Measurements from ENCODE around the gene KANK2.
"Not testable (repeated sequence)": the region's sequence is repeated elsewhere in the genome, so short reads cannot be mapped to it uniquely, and the experiment has no call there.

KANK2 gene

DNA sequence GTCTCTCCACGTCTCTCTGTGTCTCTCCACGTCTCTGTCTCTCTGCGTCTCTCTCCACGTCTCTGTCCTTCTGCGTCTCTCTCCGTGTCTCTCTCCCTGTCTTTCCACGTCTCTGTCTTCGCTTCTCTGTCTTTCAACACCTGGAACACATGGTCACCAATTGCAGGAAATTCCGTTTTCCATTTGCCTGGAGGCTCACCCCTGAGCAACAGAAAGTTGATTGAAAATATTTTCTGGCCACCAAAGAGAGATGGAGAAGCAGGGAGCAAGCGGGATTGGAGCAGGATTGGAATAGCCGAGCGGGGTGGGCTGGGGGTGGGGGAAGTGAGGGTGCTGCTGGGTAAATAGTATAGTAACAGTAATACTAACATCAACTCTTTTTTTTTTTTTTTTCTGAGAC lies 1.7 kb downstream of the KANK2 start:
- DNase-seq = no peak

DNA sequence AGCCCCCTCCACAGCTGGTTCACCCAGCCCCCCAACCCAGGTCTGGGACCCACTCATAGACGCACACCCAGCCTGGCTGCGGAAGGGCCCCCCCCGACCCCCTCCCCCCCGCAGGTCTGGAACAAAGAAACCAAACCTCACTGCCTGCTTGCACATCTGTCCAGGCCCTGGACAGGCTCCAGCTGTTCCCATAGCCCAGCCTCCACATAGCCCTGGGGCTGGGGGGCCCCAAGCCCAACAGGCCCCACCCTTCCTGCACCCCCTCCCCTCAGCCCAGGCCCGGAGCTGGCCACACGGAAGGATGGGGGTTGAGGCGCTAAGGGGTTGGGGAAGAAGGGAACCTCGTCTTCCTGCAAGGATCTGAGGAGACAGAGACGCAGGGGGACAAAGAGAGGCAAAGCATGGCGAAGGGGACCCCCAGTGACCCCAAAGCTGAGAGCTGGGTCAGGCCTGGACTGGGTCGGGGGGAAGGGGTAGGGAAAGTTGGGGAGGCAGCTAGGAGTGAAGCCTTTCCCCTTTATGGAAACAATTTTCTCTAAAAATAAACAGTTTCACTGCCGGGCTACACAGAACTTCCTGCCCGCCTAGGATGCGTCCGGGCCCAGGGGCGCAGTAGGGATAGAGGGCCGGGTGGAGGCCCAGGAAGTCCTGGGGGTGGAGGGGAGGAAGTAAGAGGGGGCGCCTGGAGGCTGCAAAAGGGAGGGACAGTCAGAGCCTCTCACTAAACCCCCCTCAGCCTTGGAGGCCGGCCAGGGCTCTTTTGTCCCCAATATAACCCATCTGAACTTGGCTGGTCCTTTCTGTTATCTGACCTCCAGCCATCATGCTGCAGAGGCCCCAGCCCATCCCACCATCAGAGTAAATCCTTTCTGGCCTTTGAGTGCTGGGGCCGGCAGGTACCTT lies 2.4 kb downstream of the KANK2 start:
- no peak for DNase-seq

DNA sequence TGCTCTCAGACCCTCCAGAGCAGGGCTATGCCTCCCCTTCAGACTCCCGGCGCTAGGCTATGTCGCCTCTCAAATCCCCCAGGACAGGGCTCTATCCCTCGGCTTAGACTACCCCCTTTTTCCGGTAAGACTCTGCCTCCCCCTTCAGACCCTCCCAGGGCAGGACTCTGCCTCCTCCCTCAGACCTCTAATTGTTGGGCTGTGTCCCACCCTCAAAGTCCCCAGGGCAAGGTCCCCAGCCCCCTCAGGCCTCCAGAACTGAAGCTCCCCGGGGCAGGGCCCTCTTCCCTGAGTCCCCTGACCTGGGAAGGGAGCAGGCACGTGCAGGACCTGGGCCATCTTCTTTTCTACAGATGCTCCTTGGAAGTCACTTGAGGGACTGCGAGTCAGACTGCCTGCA lies 3.2 kb downstream of the KANK2 start:
- no peak for DNase-seq

DNA sequence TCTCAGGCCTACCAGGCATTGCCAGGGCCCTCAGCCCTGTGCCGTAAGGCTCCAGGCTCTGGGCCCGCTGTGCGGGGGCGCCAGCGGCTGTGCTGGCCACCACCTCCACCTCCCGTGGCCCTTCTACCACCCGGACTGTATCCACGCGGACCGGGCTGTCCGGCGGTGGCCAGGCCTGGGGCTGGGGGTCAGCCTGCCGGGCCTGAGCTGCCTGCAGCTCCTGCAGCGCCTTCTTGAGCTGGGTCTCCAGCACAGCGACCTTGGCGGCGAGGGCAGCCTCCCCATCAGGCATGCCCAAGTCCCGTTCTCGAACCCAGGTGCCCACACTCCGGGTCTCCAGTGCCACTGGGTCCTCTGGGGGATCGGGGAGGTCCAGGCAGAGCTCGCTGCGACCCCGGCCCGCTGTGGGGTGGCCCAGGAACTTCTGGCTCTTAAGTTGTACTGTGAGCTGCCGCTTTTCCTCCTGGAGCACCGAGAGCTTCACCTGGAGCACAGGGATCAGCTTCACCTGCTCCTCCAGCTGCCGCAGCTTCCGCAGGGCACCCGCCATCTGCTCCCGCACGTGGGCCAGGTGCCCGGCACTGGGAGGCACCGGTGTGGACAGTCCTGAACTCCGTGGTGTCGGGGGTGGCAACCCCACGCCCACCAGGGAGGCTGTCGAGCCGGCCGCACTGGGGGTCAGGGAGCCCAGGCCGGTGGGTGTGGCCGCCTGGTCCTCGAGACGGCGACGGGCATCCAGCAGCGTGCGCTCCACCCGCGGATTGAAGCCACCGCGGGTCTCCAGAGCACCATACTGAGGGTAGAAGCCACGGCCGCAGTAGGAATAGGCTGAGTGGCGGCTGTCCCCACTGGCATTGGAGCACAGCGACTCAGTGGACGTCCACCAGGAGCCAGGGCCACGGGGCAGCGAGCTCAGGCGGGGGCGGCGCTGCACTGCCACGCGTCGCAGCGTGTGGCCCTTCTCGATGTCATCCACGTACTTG lies 4.1 kb downstream of the KANK2 start:
- DNase-seq = no peak

DNA sequence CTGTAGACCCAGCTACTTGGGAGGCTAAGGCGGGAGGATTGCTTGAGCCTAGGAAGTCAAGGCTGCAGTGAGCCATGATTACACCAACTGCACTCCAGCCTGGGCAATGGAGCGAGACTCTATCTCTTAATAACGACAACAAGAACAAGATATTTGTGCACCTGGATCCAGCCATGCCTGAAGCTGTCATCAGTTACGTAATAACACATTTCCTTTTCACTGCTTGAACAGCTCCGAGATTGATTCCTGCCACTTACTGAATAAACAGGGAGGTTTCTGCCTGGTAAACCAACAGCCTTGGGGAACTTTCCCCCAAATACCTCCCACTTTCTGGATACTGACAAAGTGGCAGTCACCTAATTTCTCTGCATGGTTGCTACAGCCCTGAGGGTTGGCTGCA lies 5.4 kb downstream of the KANK2 start:
- no peak for DNase-seq

DNA sequence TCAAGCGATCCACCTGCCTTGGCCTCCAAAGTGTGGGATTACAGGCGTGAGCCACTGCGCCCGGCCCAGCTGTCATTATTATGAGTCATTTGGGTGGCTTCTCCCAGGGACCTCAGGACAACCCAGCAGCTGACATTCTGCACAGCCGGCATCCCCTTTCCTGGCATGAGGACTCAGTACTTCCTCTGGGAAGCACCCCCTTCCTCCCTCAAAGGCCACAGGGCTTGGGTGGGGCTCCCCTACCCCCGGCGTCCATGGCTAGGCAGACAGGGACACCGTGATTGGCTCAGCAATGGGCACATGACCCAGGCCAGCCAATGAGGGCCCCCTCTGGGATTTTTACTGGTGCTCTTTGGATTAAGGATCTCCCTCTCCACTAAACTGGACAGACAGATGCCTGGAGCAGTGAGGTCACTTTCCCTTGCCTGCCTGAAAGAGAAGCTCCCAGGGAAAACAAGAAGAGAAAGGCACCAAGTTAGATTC lies 6.0 kb downstream of the KANK2 start:
- DNase-seq = no peak

DNA sequence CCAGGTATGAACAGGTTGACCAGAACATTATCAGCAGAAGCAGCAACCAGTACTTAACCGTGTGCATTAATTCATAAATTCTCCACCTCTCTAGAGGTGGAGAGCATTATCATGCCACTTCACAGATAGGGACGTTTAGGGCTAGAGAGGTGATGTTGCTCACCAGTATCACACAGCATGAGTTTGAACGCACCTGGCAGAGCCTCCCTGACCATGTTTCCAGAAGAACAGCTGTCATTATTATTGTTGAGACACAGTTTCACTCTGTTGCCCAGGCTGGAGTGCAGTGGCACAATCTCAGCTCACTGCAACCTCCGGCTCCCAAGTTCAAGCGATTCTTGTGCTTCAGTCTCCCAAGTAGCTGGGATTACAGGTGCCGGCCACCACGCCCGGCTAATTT lies 6.8 kb downstream of the KANK2 start:
- no peak for DNase-seq

DNA sequence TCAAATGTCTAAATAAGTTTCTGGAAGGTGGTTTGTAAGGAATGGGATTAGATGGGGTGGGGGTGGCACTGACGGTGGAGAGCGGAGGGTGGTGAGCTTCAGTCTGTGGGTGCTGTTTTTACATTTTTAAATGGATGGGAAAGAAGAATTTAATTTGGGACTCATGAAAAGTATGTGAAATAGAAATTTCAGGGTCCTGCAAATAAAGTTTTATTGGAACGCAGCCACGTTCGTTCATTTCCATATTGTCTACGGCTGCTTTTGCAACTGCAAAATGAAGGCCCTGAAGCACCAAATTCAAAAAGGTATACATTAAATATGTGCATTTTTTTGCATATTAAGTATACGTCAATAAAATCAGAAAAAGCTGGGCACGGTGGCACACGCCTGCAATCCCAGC lies 9.9 kb downstream of the KANK2 start:
- no peak for DNase-seq

DNA sequence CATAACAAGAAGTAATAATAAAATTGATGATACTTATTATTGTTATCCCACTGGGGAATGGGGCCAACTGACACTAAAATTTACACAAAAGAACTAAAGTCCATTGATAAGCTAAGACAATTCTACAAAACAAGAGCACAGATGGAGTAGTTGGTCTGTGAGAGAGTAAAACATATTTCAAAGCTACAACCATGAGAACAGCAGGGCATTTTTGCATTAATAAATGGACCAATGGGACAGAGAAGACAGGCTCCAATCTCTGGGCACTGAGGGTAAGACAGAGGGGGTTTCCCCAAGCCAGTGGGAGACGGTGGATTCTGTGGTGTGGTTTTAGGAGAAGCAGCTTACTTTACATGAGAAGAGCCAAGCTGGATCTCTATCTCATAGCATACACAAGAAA lies 14.4 kb downstream of the KANK2 start:
- DNase-seq = no peak

DNA sequence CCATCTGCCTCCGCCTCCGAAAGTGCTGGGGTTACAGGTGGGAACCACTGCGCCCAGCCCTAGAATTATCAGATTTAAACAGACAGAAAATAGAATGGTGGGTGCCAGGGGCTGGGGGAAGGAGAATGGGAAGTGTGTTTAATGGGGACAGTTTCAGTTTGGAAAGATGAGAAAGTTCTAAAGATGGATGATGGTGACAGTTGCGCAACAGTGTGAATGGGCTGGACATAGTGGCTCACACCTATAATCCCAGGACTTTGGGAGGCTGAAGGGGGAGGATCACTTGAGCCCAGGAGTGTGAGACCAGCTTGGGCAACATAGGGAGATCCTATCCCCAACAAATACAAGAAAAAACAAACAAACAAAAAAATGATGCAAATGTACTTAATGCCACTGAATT lies 15.9 kb downstream of the KANK2 start:
- DNase-seq = no peak

DNA sequence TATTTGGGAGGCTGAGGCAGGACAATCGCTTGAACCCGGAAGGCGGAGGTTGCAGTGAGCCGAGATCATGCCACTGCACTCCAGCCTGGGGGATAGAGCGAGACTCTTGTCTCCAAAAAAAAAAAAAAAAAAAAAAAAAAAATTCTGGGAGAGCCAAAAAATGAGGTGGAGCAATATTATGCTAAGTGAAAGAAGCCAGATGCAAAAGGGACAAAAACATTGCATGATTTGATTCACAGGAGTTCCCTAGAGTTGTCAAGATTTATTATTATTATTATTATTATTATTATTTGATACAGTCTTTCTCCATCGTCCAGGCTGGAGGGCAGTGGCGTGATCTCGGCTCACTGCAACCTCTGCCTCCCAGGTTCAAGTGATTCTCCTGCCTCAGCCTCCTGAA lies 16.4 kb downstream of the KANK2 start:
- not testable (repeated sequence) for DNase-seq

DNA sequence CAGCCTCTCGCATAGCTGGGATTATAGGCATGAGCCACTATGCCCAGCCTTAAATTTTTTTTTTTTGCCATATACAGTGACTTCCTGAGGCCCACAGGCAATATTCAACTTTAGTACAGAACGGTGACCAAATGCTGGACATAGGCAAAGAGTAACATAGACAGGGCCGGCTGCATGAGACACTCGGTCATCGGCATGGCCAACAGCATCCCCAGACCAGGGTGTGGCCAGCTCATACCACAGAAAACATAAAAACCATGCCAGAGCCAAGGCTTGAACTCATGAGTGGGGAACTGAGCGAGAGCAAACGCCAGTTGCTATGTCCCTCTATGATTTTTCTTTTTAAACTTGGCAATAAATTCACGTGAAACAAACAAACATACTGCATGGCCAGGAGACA lies 17.0 kb downstream of the KANK2 start:
- DNase-seq = no peak

DNA sequence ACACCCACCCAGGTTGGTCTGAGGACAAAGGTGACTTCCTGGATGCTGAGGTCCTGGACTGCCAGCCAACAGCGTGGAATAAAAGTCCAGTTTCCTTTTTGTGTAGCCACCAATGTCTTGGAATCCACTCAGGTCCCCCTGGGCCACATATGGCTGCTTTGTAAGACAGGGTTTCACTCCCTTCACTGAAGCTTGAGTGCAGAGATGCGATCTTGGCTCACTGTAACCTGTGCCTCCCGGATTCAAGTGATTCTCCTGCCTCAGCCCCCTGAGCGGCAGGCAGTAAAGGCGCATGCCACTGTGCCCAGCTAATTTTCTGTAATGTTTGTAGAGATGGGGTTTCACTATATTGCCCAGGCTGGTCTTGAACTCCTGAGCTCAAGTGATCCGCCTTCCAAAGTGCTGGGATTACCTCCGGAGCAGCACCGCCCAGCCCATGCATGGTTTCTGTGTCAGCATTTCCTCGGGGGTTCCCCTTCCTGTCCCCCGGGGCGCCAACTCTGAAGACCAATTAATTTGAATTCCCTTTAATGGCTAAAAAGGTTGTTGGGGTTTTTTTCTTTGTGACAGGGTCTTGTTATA lies 17.5 kb downstream of the KANK2 start:
- no peak for DNase-seq

DNA sequence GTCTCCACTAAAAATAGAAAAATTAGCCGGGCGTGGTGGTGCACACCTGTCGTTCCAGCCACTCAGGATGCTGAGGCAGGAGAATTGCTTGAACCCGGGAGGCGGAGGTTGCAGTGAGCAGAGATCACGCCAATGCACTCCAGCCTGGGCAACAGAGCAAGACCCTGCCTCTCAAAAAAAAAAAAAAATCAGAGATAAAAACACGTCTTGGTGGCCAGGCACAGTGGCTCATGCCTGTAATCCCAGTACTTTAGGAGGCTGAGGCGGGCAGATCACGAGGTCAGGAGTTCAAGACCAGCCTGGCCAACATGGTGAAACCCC lies 18.2 kb downstream of the KANK2 start:
- not testable (repeated sequence) for DNase-seq

DNA sequence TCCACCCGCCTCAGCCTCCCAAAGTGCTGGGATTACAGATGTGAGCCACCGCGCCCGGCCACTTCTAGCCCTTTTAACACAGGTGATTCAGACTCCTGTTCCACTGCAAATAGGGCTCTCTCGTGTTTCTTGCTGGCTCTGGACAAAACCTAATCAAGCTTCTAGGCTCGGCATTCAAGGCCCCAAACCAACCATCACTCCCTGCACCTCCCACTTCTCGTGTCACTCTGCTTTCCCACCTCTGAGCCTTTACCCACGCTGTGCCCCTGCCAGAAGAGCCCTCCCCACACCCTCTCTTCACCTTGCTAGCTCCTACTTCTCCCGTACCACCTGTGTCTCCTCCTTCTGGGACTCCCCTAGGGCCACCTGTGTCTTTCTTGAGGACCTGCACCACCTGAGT lies 19.8 kb downstream of the KANK2 start:
- no peak for DNase-seq

DNA sequence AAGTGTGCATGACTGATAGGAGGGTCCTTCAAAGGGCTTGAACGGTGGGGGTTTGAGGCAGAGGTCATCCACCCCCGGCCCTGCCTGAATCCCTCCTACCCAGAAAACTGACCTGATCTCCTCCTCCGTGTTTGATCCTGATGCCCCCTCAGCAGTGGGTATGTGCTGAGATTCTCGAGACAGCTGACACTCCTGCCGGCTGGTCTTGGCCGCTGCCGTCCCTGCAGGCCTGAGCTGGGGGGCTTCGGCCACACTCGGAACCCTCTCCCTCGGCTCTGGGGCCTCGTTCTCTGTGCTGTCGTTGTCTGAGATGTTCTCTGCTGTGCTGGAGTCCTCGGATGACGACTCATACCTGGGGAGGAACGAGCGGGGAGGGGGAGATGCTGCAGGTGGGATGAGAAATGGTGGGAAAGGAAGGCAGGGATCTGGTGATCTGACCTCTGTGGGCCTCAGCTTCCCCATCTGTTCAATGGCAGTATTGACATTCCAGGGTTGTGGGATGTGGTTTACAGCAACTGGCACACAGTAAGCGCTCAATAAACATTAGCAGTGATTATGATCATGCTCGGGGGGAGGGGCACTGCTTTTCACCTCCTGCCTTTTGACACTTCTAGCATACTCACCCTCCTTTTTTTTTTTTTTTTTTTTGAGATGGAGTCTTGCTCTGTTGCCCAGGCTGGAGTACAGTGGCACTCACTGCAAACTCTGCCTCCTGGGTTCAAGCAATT lies 20.7 kb downstream of the KANK2 start:
- DNase-seq = no peak

DNA sequence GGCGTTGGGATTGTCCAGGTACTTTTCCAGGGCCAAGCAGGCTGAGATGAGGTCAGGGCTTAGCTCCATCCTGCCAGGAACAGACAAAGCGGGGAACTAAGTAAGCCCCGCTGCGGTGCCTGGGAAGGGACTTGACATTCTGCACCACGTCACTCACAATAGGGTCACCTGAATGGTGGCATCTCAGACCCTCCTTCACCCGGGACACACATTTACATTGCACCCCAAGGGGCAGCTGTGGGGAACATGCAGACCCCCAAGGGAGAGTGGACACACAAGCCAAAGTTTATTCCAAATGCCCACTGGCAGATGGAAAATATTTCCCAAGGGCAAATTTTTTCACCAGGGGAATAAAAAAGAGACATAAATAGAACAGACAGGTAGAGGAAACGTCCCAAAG lies 21.4 kb downstream of the KANK2 start:
- DNase-seq = no peak

DNA sequence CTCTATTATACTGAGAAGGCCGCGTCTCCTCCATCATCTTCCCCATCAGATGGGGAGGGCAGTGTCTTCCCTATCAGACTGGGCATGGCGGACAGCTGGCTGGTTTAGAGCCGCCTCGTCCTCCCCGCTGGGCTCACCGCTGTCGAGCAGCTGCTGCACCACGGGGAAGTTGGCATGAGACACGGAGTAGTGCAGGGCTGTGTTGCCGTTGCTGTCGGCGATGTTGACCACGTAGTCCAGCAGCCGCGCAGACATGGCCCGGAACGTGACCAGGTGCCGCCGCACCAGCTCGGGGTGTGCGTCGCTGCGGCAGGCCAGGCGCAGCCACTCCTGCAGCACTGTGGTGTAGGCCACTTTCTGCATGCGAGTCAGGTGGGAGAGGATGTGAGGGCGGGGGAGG lies 23.0 kb downstream of the KANK2 start:
- DNase-seq = no peak

DNA sequence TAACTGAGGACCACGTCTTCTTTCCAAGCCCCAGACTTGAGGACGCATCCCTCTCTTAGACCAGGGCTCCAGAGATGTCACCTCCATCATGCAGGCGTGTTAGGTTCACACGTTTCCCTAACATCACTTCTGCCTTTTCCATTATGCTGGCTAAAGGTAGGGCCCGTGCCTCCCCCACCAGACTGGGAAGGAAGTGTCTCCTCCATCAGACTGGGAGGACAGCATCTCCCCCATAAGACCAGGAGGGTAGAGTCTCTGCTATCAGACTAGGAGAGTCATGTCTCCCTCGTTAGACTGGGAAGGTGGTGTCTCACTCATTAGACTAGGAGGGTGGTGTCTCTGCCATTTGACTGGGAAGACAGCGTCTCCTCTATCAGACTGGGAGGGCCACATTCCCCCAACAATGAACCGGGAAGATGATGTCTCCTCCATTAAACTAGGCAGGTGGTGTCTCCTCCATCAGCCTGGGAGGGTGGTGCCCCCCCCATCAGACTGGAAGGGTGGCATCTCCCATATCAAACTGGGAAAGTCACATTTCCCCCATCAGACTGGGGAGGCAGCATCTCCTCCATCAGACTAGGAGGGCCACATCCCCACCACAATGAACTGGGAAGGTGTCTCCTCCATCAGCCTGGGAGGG lies 23.7 kb downstream of the KANK2 start:
- no peak for DNase-seq

DNA sequence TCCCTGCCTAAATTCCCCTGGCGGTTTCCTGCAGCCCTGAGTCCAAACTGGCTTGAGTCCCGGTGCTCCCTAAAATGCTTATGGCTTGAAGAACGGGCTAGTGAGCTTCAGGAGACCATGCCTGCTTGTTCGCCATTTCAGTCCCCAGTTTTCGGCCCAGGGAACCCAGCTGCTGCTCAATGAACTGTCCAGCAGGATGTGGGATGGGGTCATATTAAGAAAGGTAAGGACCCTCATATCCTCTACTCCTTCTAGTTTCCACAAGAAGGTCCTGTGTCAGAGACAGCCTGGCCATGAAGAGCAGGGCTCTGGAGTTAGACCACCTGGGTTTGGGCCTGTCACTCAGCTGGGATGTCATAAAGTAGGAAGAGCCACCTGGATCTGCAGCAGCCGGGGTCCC lies 24.8 kb downstream of the KANK2 start:
- DNase-seq = no peak

DNA sequence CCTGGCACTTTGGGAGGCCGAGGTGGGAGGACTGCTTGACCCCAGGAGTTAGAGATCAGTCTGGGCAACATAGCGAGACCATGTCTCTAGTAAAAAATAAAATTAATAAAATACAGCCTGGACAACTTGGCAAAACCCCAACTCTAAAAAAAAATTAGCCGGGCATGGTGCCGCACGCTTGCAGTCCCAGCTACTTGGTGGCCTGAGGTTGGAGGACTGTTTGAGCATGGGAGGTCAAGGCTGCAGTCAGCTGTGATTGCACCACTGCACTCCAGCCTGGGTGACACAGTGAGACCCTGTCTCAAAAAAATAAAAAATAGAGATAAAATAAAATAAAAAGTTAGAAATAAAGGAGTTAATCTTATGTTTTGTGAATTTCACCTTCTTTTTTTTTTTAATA lies 26.2 kb downstream of the KANK2 start:
- DNase-seq = no peak
